Adrenal gland (tissue), 5 donors: ENCODE measurements around the gene RPS19.

Experiments
- POLR2A ChIP-seq, 2 donors: fragments of 450-650 bp; IDR thresholded peaks; one replicate each; pipeline ENCODE4 v1.6.1; 2017; ENCODE audit warnings: antibody characterized with exemption in 2 of 2, mild to moderate bottlenecking in 2 of 2, moderate library complexity in 1 of 2
- TF ChIP-seq, protein P1 (sequence below), 6 experiments: fragments of 450-650 bp in 4 of 6; fragments of 200-600 bp in 2 of 6; sonication (generic) in 1 of 6; IDR thresholded peaks; 1 replicate in 5 of 6; 2 replicates in 1 of 6; pipeline versions ENCODE4 v1.5.1 to v1.8.0; 2016 to 2021; ENCODE audit warnings: antibody characterized with exemption in 6 of 6, mild to moderate bottlenecking in 2 of 6, moderate library complexity in 1 of 6
- donor health status: DM: no; HTN: no; CAD: no.

DNA sequence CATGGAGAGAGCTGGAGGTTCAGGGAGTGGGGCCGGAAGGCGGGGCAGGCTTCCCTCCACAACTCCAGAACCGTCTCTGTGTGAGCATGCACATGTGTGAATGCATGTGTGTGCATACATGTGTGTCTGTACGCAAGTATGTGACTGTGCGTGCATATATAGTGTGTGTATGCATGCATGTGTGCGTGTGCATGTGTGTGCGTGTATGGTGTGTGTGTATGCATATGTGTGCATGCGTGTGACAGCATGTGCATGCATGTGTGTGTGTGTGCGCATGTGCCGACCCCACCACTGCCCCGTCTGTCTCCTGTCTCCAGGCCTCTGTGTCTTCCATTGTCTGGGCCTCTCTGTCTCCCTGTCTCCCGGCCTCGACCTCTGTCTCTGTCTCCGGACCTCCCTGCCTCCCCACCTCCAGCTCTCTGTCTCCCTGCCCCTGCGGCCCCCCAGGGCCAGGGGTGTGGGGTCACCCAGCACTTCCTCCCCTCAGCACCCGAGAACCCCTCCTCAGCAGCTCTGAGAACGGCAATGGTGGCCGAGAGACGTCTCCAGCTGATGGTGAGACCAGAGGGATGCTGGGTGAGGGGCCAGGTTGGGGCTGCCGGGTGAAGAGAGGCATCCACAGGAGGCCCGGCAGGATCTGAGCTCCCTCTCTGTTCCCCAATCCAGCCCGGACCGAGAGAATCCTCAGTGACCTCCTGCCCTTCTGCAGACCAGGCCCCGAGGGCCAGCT, 45.4 kb downstream of the RPS19 start:
- TF ChIP-seq, protein P1, sequence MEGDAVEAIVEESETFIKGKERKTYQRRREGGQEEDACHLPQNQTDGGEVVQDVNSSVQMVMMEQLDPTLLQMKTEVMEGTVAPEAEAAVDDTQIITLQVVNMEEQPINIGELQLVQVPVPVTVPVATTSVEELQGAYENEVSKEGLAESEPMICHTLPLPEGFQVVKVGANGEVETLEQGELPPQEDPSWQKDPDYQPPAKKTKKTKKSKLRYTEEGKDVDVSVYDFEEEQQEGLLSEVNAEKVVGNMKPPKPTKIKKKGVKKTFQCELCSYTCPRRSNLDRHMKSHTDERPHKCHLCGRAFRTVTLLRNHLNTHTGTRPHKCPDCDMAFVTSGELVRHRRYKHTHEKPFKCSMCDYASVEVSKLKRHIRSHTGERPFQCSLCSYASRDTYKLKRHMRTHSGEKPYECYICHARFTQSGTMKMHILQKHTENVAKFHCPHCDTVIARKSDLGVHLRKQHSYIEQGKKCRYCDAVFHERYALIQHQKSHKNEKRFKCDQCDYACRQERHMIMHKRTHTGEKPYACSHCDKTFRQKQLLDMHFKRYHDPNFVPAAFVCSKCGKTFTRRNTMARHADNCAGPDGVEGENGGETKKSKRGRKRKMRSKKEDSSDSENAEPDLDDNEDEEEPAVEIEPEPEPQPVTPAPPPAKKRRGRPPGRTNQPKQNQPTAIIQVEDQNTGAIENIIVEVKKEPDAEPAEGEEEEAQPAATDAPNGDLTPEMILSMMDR (IDR thresholded peaks at IDR 0.05), result no peak
- TF ChIP-seq POLR2A (IDR thresholded peaks at IDR 0.05), result no peak
